GM06990 (cell line): ENCODE results near the gene SHC4.

ENCODE experiments used
- DNase-seq: peaks from one replicate; pipeline ENCODE4 v3.0.0-alpha.2; 2011; ENCODE audit not compliant: insufficient read length; ENCODE audit errors: extremely low read depth
- H3K27me3 ChIP-seq: replicated peaks from 2 replicates; pipeline ENCODE4 v1.6.0; 2011; ENCODE audit warnings: low read length; ENCODE audit not compliant: control insufficient read depth, insufficient read depth
- H3K36me3 ChIP-seq: 2 replicates; pipeline ENCODE4 v1.5.1; 2011; ENCODE audit warnings: low read length; ENCODE audit not compliant: control insufficient read depth, insufficient read depth
- H3K4me3 ChIP-seq: replicated peaks from 2 replicates; pipeline ENCODE4 v1.5.1; 2011; ENCODE audit warnings: low read depth, mild to moderate bottlenecking, control low read depth, low read length
- TF ChIP-seq, protein P1 (sequence below): IDR thresholded peaks from 2 replicates; pipeline ENCODE4 v1.5.1; 2011; ENCODE audit warnings: low read length, control low read depth, mild to moderate bottlenecking, inconsistent platforms; ENCODE audit not compliant: insufficient read depth, poor library complexity, severe bottlenecking

Gene SHC4

GRCh38 chr15:48984021-48984710 lies 20.4 kb upstream of the SHC4 start:
- TF ChIP-seq, protein P1, sequence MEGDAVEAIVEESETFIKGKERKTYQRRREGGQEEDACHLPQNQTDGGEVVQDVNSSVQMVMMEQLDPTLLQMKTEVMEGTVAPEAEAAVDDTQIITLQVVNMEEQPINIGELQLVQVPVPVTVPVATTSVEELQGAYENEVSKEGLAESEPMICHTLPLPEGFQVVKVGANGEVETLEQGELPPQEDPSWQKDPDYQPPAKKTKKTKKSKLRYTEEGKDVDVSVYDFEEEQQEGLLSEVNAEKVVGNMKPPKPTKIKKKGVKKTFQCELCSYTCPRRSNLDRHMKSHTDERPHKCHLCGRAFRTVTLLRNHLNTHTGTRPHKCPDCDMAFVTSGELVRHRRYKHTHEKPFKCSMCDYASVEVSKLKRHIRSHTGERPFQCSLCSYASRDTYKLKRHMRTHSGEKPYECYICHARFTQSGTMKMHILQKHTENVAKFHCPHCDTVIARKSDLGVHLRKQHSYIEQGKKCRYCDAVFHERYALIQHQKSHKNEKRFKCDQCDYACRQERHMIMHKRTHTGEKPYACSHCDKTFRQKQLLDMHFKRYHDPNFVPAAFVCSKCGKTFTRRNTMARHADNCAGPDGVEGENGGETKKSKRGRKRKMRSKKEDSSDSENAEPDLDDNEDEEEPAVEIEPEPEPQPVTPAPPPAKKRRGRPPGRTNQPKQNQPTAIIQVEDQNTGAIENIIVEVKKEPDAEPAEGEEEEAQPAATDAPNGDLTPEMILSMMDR, result no peak
- Histone ChIP-seq H3K36me3 (no peaks in the 10 kb centered on the region), H3K4me3 (no peak overlapping the region), H3K27me3 (no peaks in the 10 kb centered on the region; the same call in none of the 2 replicates)
- DNase-seq, result no peak

DNA sequence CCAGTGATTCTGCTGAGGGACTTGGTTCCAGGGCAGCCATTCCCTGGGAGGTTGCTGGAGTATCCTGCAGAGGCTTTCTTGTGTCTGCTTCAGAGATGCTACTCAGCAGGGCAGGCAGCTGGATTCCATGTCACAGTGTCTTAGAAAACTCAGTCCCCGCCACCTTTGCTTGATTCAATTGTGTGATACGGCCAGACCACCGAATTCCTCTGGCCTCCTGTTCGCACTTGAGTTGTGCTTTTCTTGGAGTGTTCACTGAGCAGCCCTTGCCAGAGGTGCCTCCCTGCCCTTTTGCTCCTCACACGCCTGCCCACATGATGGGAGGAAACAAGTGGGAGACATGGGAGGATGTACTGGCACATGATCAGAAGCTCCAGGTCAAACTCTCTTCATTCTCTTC lies 19.6 kb upstream of the SHC4 start:
- Histone ChIP-seq H3K4me3 (no peak overlapping the region), H3K27me3 (no peaks in the 10 kb centered on the region; the same call in none of the 2 replicates), H3K36me3 (no peaks in the 10 kb centered on the region)
- DNase-seq, result no peak
- TF ChIP-seq, protein P1, result no peak

- TF ChIP-seq, protein P1, result no peak
- DNase-seq, result no peak
- Histone ChIP-seq H3K36me3 (no peaks in the 10 kb centered on the region), H3K4me3 (no peak overlapping the region), H3K27me3 (no peaks in the 10 kb centered on the region; the same call in none of the 2 replicates)
These were observed 18.2 kb upstream of the SHC4 start for GRCh38 chr15:48981941-48982340.

GRCh38 chr15:48978638-48979037 lies 14.9 kb upstream of the SHC4 start:
- H3K36me3 ChIP-seq, result no peaks in the 10 kb centered on the region
- TF ChIP-seq, protein P1, result no peak
- DNase-seq, result no peak
- H3K4me3 ChIP-seq, result no peak overlapping the region
- no peaks in the 10 kb centered on the region; the same call in none of the 2 replicates for H3K27me3 ChIP-seq

- no peaks in the 10 kb centered on the region for H3K36me3 ChIP-seq
- no peak overlapping the region for H3K4me3 ChIP-seq
- DNase-seq, result no peak
- no peaks in the 10 kb centered on the region; the same call in none of the 2 replicates for H3K27me3 ChIP-seq
- TF ChIP-seq, protein P1, result no peak
These were observed 12.8 kb upstream of the SHC4 start for GRCh38 chr15:48976444-48977088.
